Measurements from ENCODE around the gene PTPRK. TPM values are rescaled to one million over a fixed set of nuclear protein-coding genes. Genes with fewer than 3 reads are reported as not detected.

PTPRK gene
- total RNA-seq, 1 experiment from 2014 or later = 53.8 TPM

DNA sequence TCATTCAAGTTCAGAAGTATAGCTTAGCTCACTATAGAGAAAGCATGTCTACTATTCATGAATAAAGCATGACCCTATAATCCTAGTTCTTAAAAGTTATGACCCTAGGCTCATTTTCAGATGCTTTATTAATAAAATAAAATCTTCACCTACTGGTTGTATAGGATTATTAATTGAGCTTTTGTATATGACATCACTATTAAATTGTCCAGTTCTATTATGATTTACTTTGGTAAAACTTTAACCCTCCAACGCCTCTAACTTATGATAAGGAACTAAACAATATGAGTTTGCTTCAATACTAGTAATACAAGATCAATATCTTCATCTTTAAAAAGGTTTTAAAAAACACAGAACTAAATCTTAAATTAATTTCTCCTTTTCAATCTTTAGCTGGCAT, 356.1 kb downstream of the PTPRK start:
- BruUV-seq (replicated peaks) = no TSS peak
- TF ChIP-seq, protein P1, sequence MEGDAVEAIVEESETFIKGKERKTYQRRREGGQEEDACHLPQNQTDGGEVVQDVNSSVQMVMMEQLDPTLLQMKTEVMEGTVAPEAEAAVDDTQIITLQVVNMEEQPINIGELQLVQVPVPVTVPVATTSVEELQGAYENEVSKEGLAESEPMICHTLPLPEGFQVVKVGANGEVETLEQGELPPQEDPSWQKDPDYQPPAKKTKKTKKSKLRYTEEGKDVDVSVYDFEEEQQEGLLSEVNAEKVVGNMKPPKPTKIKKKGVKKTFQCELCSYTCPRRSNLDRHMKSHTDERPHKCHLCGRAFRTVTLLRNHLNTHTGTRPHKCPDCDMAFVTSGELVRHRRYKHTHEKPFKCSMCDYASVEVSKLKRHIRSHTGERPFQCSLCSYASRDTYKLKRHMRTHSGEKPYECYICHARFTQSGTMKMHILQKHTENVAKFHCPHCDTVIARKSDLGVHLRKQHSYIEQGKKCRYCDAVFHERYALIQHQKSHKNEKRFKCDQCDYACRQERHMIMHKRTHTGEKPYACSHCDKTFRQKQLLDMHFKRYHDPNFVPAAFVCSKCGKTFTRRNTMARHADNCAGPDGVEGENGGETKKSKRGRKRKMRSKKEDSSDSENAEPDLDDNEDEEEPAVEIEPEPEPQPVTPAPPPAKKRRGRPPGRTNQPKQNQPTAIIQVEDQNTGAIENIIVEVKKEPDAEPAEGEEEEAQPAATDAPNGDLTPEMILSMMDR (conservative IDR thresholded peaks at IDR 0.05; ENCODE audit: low read depth, low read length) = no peak
- TF ChIP-seq EZH2 (IDR thresholded peaks at IDR 0.05; ENCODE audit: low read length, unreplicated experiment) (no peak), EZH2phosphoT487 (IDR thresholded peaks at IDR 0.05; ENCODE audit: borderline replicate concordance, low read length) (no peak)
- Histone ChIP-seq H3K79me2 (ENCODE audit: low read length) (no peaks in the 10 kb centered on the region), H3K9me2 (replicated peaks; ENCODE audit: low read length) (no peaks in the 10 kb centered on the region), H3K27ac (ENCODE audit: low read length) (no peak overlapping the region), H4K20me1 (ENCODE audit: low read length) (no peaks in the 10 kb centered on the region), H3K4me2 (ENCODE audit: low read length) (no peak overlapping the region), H2AFZ (ENCODE audit: low read length) (no peak overlapping the region), H3K36me3 (ENCODE audit: low read depth, low read length) (no peaks in the 10 kb centered on the region), H3K4me3 (ENCODE audit: low read length) (no peak overlapping the region), H3F3A (ENCODE audit: low read length, unreplicated experiment) (no peaks in the 10 kb centered on the region), H3K27me3 (ENCODE audit: low read length) (no peaks in the 10 kb centered on the region), H3K9ac (ENCODE audit: low read length) (no peak overlapping the region), H3K4me1 (ENCODE audit: insufficient read depth, low read length) (0 out of 2 replicates have a peak, but pooled peaks cover 8% of the 10 kb centered on the region), H3K9me3 (ENCODE audit: low read length) (no peaks in the 10 kb centered on the region)
- ATAC-seq = no peak
- POLR2A ChIA-PET (ENCODE audit: unreplicated experiment) = no interaction called here
- CTCF ChIA-PET = no interaction called here
- intact Hi-C loops (cut with micrococcal nuclease) = no loop called here
- no peak for DNase-seq

DNA sequence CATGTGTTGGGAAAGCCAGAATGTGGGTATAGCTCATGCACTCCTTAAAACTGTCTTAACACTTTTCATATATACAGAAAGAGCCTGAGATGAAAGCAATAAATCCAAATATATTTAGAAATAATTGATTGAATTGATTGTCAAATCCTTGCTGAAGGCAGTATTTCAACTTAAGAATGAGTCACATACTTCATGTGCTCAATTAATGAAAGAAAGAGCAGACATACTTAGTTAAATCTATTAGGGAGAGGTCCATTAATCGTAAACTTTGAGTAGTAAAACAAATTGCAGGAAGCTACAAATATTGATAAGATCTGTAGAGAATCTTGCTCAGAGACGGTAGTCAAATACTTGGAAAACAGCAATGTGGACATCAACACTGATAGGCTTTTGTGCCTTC, 358.0 kb downstream of the PTPRK start:
- CTCF ChIA-PET = no interaction called here
- TF ChIP-seq EZH2 (IDR thresholded peaks at IDR 0.05; ENCODE audit: low read length, unreplicated experiment) (no peak), EZH2phosphoT487 (IDR thresholded peaks at IDR 0.05; ENCODE audit: borderline replicate concordance, low read length) (no peak)
- TF ChIP-seq, protein P1 (conservative IDR thresholded peaks at IDR 0.05; ENCODE audit: low read depth, low read length) = no peak

DNA sequence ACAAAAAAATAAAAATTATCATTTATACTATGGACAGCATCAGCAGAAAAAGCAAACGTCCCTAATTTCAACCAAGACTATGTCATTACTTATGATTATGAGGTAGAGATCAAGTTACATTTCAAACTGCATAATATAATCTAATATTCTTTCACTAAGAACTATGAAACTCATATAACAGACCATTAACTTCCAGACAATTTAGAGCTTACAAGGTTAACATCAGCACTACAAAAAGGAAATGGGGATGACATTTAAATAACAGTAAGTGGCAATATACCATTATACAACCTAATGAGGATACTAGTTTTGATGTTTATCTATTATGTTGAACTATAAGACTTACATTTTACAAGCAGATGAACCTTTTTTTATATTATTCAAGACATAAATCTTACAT, 358.6 kb downstream of the PTPRK start:
- ChIA-PET POLR2A (ENCODE audit: unreplicated experiment) (no interaction called here), CTCF (no interaction called here)
- intact Hi-C loops (cut with micrococcal nuclease) = no loop called here
- no peaks in the 10 kb centered on the region for H3K4me1 ChIP-seq (ENCODE audit: insufficient read depth, low read length)
- H3K9me3 ChIP-seq (ENCODE audit: low read length) = no peaks in the 10 kb centered on the region
- no peak overlapping the region for H3K27ac ChIP-seq (ENCODE audit: low read length)
- no peaks in the 10 kb centered on the region for H3F3A ChIP-seq (ENCODE audit: low read length, unreplicated experiment)
- H3K36me3 ChIP-seq (ENCODE audit: low read depth, low read length) = no peaks in the 10 kb centered on the region
- no peaks in the 10 kb centered on the region for H3K79me2 ChIP-seq (ENCODE audit: low read length)
- ATAC-seq (no peak), DNase-seq (no peak)
- no peaks in the 10 kb centered on the region for H4K20me1 ChIP-seq (ENCODE audit: low read length)
- H3K9ac ChIP-seq (ENCODE audit: low read length) = no peak overlapping the region
- no peak overlapping the region for H2AFZ ChIP-seq (ENCODE audit: low read length)
- TF ChIP-seq EZH2 (IDR thresholded peaks at IDR 0.05; ENCODE audit: low read length, unreplicated experiment) = no peak
- no peak for TF ChIP-seq EZH2phosphoT487 (IDR thresholded peaks at IDR 0.05; ENCODE audit: borderline replicate concordance, low read length)
- TF ChIP-seq, protein P1 (conservative IDR thresholded peaks at IDR 0.05; ENCODE audit: low read depth, low read length) = no peak
- H3K4me3 ChIP-seq (ENCODE audit: low read length) = no peak overlapping the region
- H3K9me2 ChIP-seq (replicated peaks; ENCODE audit: low read length) = no peaks in the 10 kb centered on the region
- no peak overlapping the region for H3K4me2 ChIP-seq (ENCODE audit: low read length)
- no TSS peak for BruUV-seq (replicated peaks)
- H3K27me3 ChIP-seq (ENCODE audit: low read length) = no peaks in the 10 kb centered on the region

More for the DNA sequence above, 358.0 kb downstream of the PTPRK start:
- Histone ChIP-seq H3K9ac (ENCODE audit: low read length) (no peak overlapping the region), H3K4me1 (ENCODE audit: insufficient read depth, low read length) (0 out of 2 replicates have a peak, but pooled peaks cover under 1% of the 10 kb centered on the region), H3K4me2 (ENCODE audit: low read length) (no peak overlapping the region), H3K9me3 (ENCODE audit: low read length) (no peaks in the 10 kb centered on the region), H3K27ac (ENCODE audit: low read length) (no peak overlapping the region), H3K36me3 (ENCODE audit: low read depth, low read length) (no peaks in the 10 kb centered on the region), H3K4me3 (ENCODE audit: low read length) (no peak overlapping the region), H3K27me3 (ENCODE audit: low read length) (no peaks in the 10 kb centered on the region), H2AFZ (ENCODE audit: low read length) (no peak overlapping the region), H3F3A (ENCODE audit: low read length, unreplicated experiment) (no peaks in the 10 kb centered on the region), H3K79me2 (ENCODE audit: low read length) (no peaks in the 10 kb centered on the region), H4K20me1 (ENCODE audit: low read length) (no peaks in the 10 kb centered on the region), H3K9me2 (replicated peaks; ENCODE audit: low read length) (no peaks in the 10 kb centered on the region)
- no TSS peak for BruUV-seq (replicated peaks)
- intact Hi-C loops (cut with micrococcal nuclease) = no loop called here
- no peak for DNase-seq
- ATAC-seq = no peak
- POLR2A ChIA-PET (ENCODE audit: unreplicated experiment) = no interaction called here

Data from PC-3 (cell line).